CD4-positive, CD25-positive, alpha-beta regulatory T cell (primary cell): Measurements from ENCODE around the gene PKN3. TPM values are rescaled to one million over a fixed set of nuclear protein-coding genes. Genes with fewer than 3 reads are reported as not detected.
A peak's percentile ranks its signal among the peaks of the same experiment; 100 is the strongest.
"Not testable (repeated sequence)": the region's sequence is repeated elsewhere in the genome, so short reads cannot be mapped to it uniquely, and the experiment has no call there.

ENCODE experiments used
- ATAC-seq, 2 donors: fragments of 150-1000 bp; cut with Tn5 transposase; one replicate each; pipeline ENCODE4 v1.10.0; 2021; ENCODE audit warnings: low read depth in 2 of 2, moderate number of reproducible peaks in 2 of 2, moderate library complexity in 1 of 2
- DNase-seq, 3 donors: peaks; one replicate each; pipeline versions ENCODE4 v3.0.0 to v3.0.0-alpha.2; 2012 to 2022; ENCODE audit warnings: mixed read lengths in 1 of 3
- H3K27ac ChIP-seq: one replicate; pipeline ENCODE4 v1.7.0; 2013; ENCODE audit warnings: mild to moderate bottlenecking, low read length; ENCODE audit not compliant: insufficient read depth, poor library complexity, severe bottlenecking
- H3K27me3 ChIP-seq: one replicate; pipeline ENCODE4 v1.7.0; 2013; ENCODE audit warnings: low read length; ENCODE audit not compliant: control insufficient read depth, insufficient read depth
- H3K36me3 ChIP-seq: one replicate; pipeline ENCODE4 v1.7.0; 2013; ENCODE audit warnings: mild to moderate bottlenecking, low read length, moderate library complexity; ENCODE audit not compliant: control insufficient read depth, insufficient read depth
- H3K4me1 ChIP-seq: 2 replicates; pipeline ENCODE4 v1.7.0; 2013; ENCODE audit warnings: mild to moderate bottlenecking, low read length; ENCODE audit not compliant: insufficient read depth, control insufficient read depth, poor library complexity, severe bottlenecking
- H3K4me3 ChIP-seq: one replicate; pipeline ENCODE4 v1.7.0; 2013; ENCODE audit warnings: low read depth, mild to moderate bottlenecking, low read length, moderate library complexity
- H3K9me3 ChIP-seq, 2 experiments: 1 replicate in 1 of 2; 2 replicates in 1 of 2; pipeline ENCODE4 v1.7.0; 2013; ENCODE audit warnings: low read length in 2 of 2, mild to moderate bottlenecking in 1 of 2, moderate library complexity in 1 of 2; ENCODE audit not compliant: control insufficient read depth in 2 of 2
- H3K27ac Mint-ChIP-seq, 3 donors: one replicate each; pipeline ENCODE4 v1.8.0; 2020 to 2022; ENCODE audit warnings: mild to moderate bottlenecking in 3 of 3, mixed read lengths in 3 of 3, moderate library complexity in 2 of 3
- H3K27me3 Mint-ChIP-seq: one replicate; pipeline ENCODE4 v1.8.0; 2022; ENCODE audit warnings: mild to moderate bottlenecking, mixed read lengths
- H3K36me3 Mint-ChIP-seq: one replicate; pipeline ENCODE4 v1.8.0; 2020; ENCODE audit warnings: mixed read lengths
- H3K4me1 Mint-ChIP-seq, 4 donors: one replicate each; pipeline ENCODE4 v1.8.0; 2020 to 2022; ENCODE audit warnings: mixed read lengths in 4 of 4, mild to moderate bottlenecking in 1 of 4
- H3K4me3 Mint-ChIP-seq, 4 donors: one replicate each; pipeline ENCODE4 v1.8.0; 2020 to 2022; ENCODE audit warnings: mild to moderate bottlenecking in 4 of 4, mixed read lengths in 4 of 4, moderate library complexity in 3 of 4
- H3K9me3 Mint-ChIP-seq, 7 donors: one replicate each; pipeline ENCODE4 v1.8.0; 2020 to 2022; ENCODE audit warnings: mixed read lengths in 7 of 7, mild to moderate bottlenecking in 3 of 7, moderate library complexity in 2 of 7
- polyA plus RNA-seq, 4 donors: library from polyadenylated mRNA; unstranded; fragments of 300-500 nt; fragmentation: Illumina TruSeq; gene quantifications; one replicate each; pipeline ENCODE4 v1.2.3, GENCODE V29; 2021
- total RNA-seq: library from RNA; stranded (reverse); gene quantifications from one replicate; pipeline ENCODE4 v1.2.3, GENCODE V29; 2022

The PKN3 gene
- total RNA-seq, result 2.6 TPM
- polyA plus RNA-seq, result under 1 TPM in 3 of 4 donors, not detected in 1; 0.69 to 0.96 (median 0.70) TPM

DNA sequence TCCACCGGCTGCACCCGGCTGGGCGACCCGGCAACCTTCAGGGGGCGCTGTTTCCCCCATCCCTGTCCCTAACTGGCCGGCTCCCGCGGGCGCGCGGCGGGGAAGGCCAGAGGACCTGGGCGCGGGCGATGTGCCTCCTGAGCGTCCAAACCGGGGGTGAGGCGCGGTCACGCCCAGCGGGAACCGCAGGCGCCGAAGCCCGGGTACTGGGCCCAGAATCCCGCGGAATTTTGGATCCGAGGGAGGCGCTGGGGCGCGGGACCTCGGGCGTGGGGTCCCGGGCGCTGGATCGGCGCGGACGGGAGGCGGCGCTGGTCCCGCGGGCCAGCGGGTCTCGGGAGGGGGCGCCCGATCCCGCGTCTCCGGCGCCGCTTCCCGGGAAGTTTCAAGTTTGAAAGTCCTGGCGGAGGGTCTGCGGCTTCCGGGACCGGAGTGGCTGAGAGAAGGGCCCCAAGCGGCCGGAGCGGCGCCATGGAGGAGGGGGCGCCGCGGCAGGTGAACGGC is at the start of gene PKN3:
Gene PKN3 (plus strand): TSS at position 59 of the 504 bp plus-strand sequence. CDS start 413 bp downstream, at position 472.
- Mint-ChIP-seq H3K36me3 (no peaks in the 10 kb centered on the region), H3K9me3 (no peaks in the 10 kb centered on the region), H3K27me3 (no peaks in the 10 kb centered on the region), H3K27ac (peak within 1 kb of the TSS; percentile 71 to 96 (median 87)), H3K4me1 (peaks cover 0 to 11% (median 6%) of the 10 kb centered on the region in 4 donors), H3K4me3 (peak within 1 kb of the TSS; percentile 90 to 99 (median 93))
- Histone ChIP-seq H3K4me3 (peak within 1 kb of the TSS; percentile 37), H3K27me3 (no peaks in the 10 kb centered on the region), H3K27ac (peak within 1 kb of the TSS; percentile 33), H3K9me3 (no peaks in the 10 kb centered on the region), H3K36me3 (no peaks in the 10 kb centered on the region), H3K4me1 (peaks cover 20% of the 10 kb centered on the region)
- DNase-seq (peak; percentile 69 to 79 (median 77)), ATAC-seq (peak; percentile 77 to 82)

DNA sequence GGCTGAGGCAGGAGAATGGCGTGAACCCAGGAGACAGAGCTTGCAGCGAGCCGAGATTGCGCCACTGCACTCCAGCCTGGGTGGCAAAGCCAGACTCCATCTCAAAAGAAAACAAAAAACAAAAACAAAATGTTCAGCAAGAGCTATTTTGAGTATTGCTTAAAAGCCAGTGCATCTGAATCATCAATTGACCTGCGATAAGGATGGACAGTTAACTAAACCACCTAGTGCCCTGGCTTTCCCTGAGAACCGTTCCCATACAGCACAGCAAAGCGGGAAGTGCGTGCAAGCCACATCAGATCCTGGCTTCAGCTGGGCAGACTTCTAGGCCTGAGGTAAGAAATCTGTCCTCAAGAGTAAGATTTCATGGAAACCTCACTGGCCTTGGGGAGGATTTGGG is 48.4 kb upstream of the PKN3 start:
- Mint-ChIP-seq H3K9me3 (no peaks in the 10 kb centered on the region), H3K36me3 (no peaks in the 10 kb centered on the region), H3K4me1 (peaks cover 3 to 9% (median 7%) of the 10 kb centered on the region in 4 donors), H3K4me3 (peak overlapping the region in 2 of 4 donors; percentile 4 to 40), H3K27ac (no peak overlapping the region), H3K27me3 (no peaks in the 10 kb centered on the region)
- Histone ChIP-seq H3K4me1 (peaks cover 5% of the 10 kb centered on the region), H3K36me3 (no peaks in the 10 kb centered on the region), H3K27ac (no peak overlapping the region), H3K9me3 (no peaks in the 10 kb centered on the region), H3K27me3 (no peaks in the 10 kb centered on the region), H3K4me3 (no peak overlapping the region)
- DNase-seq (no peak), ATAC-seq (no peak)

DNA sequence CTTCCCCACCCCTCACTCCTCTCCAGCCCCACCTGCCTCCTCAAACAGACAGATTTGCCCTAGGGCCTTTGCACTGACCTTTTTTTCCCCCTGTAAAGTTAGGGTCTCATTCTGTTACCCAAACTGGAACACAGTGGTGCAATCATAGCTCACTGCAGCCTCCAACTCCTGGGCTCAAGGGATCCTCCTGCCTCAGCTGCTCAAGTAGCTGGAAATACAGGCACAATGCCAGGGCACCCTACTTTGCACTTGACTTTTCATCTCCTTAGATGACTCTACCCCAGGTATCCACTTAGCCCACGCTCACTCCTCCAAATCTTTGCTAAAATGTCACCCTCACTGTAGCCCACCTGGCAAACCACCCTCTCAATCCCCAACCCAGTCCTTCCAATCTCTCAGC is 47.8 kb upstream of the PKN3 start:
- DNase-seq (no peak), ATAC-seq (no peak)
- Histone ChIP-seq H3K27ac (no peak overlapping the region), H3K4me1 (peaks cover 5% of the 10 kb centered on the region), H3K36me3 (no peaks in the 10 kb centered on the region), H3K27me3 (no peaks in the 10 kb centered on the region), H3K9me3 (no peaks in the 10 kb centered on the region), H3K4me3 (no peak overlapping the region)
- no peaks in the 10 kb centered on the region for H3K36me3 Mint-ChIP-seq
- no peaks in the 10 kb centered on the region for H3K9me3 Mint-ChIP-seq
- peak overlapping the region in 1 of 3 donors; percentile 74 for H3K27ac Mint-ChIP-seq
- no peaks in the 10 kb centered on the region for H3K27me3 Mint-ChIP-seq
- peak overlapping the region; percentile 40 to 89 (median 64) for H3K4me3 Mint-ChIP-seq
- H3K4me1 Mint-ChIP-seq, result peaks cover 3 to 9% (median 7%) of the 10 kb centered on the region in 4 donors

DNA sequence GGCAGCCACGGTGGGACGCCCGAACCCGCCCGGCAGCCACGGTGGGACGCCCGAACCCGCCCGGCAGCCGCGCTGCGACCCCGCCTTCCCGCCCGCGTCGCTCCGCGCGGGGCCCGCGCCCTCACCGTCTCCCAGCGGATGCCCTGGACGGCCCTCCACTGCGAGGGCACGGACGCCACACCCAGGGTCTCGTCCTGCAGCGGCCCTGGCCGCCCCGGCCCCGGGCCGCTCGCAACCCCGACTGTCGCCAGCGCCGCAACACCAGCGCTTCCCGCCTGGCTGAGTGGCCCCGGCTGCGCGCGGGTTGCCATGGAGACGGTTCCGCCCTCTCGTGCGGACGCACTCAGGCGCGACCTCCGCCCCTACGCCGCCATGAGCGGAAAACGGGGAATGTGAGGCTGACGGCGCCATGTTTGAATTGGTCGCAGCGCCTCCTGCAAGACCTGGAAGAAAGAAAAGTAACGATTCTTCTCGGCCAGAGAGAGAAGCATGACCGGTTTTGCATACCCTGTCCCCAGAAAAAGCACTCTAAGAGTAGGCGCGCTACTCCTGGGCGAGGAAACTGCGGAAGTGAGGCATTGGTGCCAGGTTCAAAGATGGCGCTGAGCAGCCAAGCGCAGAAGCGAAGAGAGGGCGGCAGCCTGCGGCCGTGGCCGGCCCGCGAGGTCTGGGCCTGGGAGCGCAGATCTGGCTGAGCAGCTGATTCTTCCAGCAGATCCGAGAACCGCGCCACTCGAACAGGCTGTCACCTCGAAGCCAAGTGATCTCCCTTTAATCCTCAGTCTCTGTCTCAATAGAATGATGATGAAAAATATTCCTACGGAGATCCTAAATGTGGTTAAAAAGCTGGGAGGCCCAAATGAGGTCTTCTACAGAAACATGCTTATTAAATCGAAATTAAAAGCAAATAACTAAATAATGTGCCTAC is 45.6 kb upstream of the PKN3 start, which contains the start of gene DYNC2I2:
Gene DYNC2I2 (minus strand): TSS at position 432 of the 928 bp plus-strand sequence. CDS start 121 bp downstream, at position 311.
- peaks cover 3 to 9% (median 7%) of the 10 kb centered on the region in 4 donors for H3K4me1 Mint-ChIP-seq
- DNase-seq (peak; percentile 94 to 96 (median 96)), ATAC-seq (peak; percentile 97 to 98)
- H3K27me3 Mint-ChIP-seq, result no peaks in the 10 kb centered on the region
- peak within 1 kb of the TSS; percentile 92 for H3K4me3 ChIP-seq
- peak within 1 kb of the TSS; percentile 98 to 100 (median 99) for H3K27ac Mint-ChIP-seq
- peaks cover 5% of the 10 kb centered on the region for H3K4me1 ChIP-seq
- H3K36me3 Mint-ChIP-seq, result no peaks in the 10 kb centered on the region
- H3K27ac ChIP-seq, result peak within 1 kb of the TSS; percentile 93
- H3K36me3 ChIP-seq, result no peaks in the 10 kb centered on the region
- no peaks in the 10 kb centered on the region for H3K27me3 ChIP-seq
- H3K9me3 ChIP-seq, result no peaks in the 10 kb centered on the region
- H3K4me3 Mint-ChIP-seq, result peak within 1 kb of the TSS; percentile 85 to 94 (median 93)
- H3K9me3 Mint-ChIP-seq, result no peaks in the 10 kb centered on the region

DNA sequence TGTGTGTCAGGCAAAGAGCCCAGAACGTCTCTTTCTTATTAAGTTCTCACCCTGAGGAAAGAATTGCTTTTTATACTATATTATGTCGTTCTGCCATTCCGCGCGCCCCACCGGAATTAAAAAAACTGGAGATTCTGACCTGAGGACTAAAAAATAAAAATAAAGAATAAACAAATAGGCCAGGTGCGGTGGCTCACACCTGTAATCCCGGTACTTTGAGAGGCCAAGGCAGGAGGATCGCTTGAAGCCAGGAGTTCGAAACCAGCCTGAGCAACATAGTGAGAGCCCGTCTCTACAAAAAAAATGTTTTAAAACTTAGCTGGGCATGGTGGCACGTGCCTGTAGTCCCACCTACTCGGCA is 45.0 kb upstream of the PKN3 start:
- Mint-ChIP-seq H3K9me3 (no peaks in the 10 kb centered on the region), H3K4me3 (peak overlapping the region; percentile 85 to 94 (median 93)), H3K27ac (peak overlapping the region; percentile 98 to 100 (median 99)), H3K27me3 (no peaks in the 10 kb centered on the region), H3K36me3 (no peaks in the 10 kb centered on the region), H3K4me1 (peaks cover 3 to 9% (median 7%) of the 10 kb centered on the region in 4 donors)
- no peaks in the 10 kb centered on the region for H3K27me3 ChIP-seq
- peaks cover 5% of the 10 kb centered on the region for H3K4me1 ChIP-seq
- ATAC-seq, result no peak
- H3K36me3 ChIP-seq, result no peaks in the 10 kb centered on the region
- peak overlapping the region; percentile 93 for H3K27ac ChIP-seq
- H3K4me3 ChIP-seq, result peak overlapping the region; percentile 92
- H3K9me3 ChIP-seq, result no peaks in the 10 kb centered on the region
- no peak for DNase-seq

DNA sequence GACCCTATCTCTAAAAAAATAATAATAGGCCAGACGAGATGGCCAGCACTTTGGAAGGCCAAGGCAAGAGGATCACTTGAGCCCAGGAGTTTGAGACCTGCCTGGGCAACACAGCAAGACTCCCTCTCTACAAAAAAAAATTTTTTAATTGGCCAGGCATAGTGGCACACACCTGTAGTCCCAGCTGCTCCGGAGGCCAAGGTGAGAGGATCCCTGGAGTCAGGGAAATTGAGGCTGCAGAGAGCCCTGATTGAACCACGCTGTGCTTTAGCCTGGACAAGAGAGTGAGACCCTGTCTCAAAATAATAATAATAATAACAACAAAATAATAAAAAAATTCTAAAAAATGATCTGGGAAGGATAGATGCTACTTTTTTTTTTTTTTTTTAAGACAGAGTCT is 44.5 kb upstream of the PKN3 start:
- Histone ChIP-seq H3K4me1 (peaks cover 5% of the 10 kb centered on the region), H3K27ac (no peak overlapping the region), H3K4me3 (no peak overlapping the region), H3K9me3 (no peaks in the 10 kb centered on the region), H3K36me3 (no peaks in the 10 kb centered on the region), H3K27me3 (no peaks in the 10 kb centered on the region)
- no peaks in the 10 kb centered on the region for H3K27me3 Mint-ChIP-seq
- H3K4me1 Mint-ChIP-seq, result peaks cover 3 to 9% (median 7%) of the 10 kb centered on the region in 4 donors
- H3K36me3 Mint-ChIP-seq, result no peaks in the 10 kb centered on the region
- H3K27ac Mint-ChIP-seq, result peak overlapping the region in 1 of 3 donors; percentile 100
- no peaks in the 10 kb centered on the region for H3K9me3 Mint-ChIP-seq
- no peak for ATAC-seq
- H3K4me3 Mint-ChIP-seq, result peak overlapping the region in 3 of 4 donors; percentile 85 to 94 (median 93)
- DNase-seq, result no peak

DNA sequence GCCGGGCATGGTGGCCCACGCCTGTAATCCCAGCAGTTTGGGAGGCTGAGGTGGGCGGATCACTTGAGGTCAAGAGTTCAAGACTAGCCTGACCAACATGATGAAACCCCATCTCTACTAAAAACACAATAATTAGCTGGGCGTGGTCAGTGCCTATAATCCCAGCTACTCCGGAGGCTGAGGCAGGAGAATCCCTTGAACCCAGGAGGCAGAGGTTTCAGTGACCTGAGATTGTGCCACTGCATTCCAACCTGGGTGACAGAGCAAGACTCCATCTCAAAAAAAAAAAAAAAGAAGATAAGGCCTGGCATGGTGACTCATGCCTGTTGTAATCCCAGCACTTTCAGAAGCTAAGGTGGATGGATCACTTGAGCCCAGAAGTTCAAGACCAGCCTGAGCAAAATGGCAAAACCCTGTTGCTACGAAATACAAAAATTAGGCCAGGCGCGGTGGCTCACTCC is 35.8 kb upstream of the PKN3 start:
- not testable (repeated sequence) for H3K4me3 Mint-ChIP-seq, H3K27me3 ChIP-seq, H3K9me3 Mint-ChIP-seq, H3K4me1 ChIP-seq, H3K27ac ChIP-seq, H3K4me3 ChIP-seq, H3K27me3 Mint-ChIP-seq, H3K9me3 ChIP-seq, DNase-seq, H3K4me1 Mint-ChIP-seq, ATAC-seq, H3K36me3 ChIP-seq, H3K36me3 Mint-ChIP-seq
- peak overlapping the region in 1 of 3 donors; percentile 25 for H3K27ac Mint-ChIP-seq
